Measurements from ENCODE around the gene MFN1. TPM values are rescaled to one million over a fixed set of nuclear protein-coding genes. Genes with fewer than 3 reads are reported as not detected.

The MFN1 gene
- total and polyA plus RNA-seq, 8 donors: 12.6 to 44.4 (median 33.1) TPM

DNA sequence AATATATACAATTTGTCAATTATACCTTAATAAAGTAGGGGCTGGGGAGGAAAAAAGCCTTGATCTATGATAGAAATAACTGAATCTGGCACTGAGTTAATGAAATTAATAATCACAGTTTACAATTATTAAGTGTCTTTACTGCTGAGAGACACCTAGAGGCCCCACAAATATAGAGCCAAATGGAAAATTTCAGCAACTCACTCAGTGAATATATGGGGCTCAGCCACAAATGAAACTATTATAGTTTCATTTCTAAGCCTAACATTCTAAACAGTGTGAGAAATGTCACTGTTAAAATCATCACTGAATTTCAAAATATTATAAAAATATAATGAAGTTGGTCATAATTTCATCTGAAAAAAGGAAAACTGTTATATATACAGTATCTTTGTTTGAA is 63.5 kb downstream of the MFN1 start:
- Histone ChIP-seq H3K4me3 (no peak overlapping the region), H3K9me3 (no peaks in the 10 kb centered on the region), H3K27me3 (no peaks in the 10 kb centered on the region), H3K36me3 (no peaks in the 10 kb centered on the region), H3K27ac (no peak overlapping the region), H3K4me1 (no peaks in the 10 kb centered on the region)
- no peak for DNase-seq
- FAIRE-seq: no peak
- TF ChIP-seq, protein P1, sequence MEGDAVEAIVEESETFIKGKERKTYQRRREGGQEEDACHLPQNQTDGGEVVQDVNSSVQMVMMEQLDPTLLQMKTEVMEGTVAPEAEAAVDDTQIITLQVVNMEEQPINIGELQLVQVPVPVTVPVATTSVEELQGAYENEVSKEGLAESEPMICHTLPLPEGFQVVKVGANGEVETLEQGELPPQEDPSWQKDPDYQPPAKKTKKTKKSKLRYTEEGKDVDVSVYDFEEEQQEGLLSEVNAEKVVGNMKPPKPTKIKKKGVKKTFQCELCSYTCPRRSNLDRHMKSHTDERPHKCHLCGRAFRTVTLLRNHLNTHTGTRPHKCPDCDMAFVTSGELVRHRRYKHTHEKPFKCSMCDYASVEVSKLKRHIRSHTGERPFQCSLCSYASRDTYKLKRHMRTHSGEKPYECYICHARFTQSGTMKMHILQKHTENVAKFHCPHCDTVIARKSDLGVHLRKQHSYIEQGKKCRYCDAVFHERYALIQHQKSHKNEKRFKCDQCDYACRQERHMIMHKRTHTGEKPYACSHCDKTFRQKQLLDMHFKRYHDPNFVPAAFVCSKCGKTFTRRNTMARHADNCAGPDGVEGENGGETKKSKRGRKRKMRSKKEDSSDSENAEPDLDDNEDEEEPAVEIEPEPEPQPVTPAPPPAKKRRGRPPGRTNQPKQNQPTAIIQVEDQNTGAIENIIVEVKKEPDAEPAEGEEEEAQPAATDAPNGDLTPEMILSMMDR (IDR thresholded peaks at IDR 0.05): no peak
- intact Hi-C loops (cut with DNase I): no loop called here
- ATAC-seq: no peak

DNA sequence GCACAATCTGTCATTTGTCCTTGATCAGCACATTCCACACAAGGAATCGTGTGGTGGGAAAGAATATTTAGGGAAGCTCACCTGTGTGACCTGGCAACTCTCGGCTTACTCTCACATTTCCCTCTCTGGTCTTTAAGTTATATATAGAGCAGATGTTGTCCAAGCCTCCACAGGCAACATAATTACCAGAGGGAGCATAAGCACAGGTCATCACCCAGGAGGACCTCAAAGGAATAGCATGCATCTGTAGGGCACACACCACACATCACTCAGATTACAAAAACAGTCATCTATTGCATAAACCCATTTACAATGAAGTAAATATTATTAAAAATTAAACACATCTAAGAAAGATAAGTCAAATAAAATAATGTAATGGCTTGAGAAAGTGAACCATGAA is 67.3 kb downstream of the MFN1 start:
- no peak for FAIRE-seq

DNA sequence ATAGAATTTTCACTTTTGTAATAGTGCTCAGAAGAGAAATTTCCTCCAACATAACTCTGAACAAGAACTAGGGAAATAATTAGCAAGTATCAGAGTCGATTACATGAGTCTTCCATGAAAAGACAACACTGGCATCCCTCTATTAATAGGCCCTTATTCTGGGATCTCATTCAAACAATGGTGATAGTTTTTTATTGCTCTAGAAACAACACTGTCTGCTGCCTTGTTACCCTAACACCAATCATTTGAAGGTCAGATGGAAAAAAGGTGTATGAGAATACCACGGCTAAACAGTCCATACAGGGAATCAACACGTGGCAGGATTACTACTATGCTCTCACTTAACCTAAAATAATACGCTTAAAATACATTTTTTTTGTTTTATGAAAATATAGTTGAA is 67.9 kb downstream of the MFN1 start:
- FAIRE-seq (no peak), ATAC-seq (no peak), DNase-seq (no peak)
- WGBS, 2 donors: 87 to 91% methylated on average over 4 of the region's 4 CpGs
- TF ChIP-seq, protein P1 (IDR thresholded peaks at IDR 0.05): no peak
- H3K27ac ChIP-seq: no peak overlapping the region
- H3K36me3 ChIP-seq: no peaks in the 10 kb centered on the region
- H3K27me3 ChIP-seq: no peaks in the 10 kb centered on the region
- H3K4me3 ChIP-seq: no peak overlapping the region
- no peaks in the 10 kb centered on the region for H3K4me1 ChIP-seq
- H3K9me3 ChIP-seq: no peaks in the 10 kb centered on the region
- intact Hi-C loops (cut with DNase I): no loop called here

More for the DNA sequence above, 67.3 kb downstream of the MFN1 start:
- Histone ChIP-seq H3K9me3 (no peaks in the 10 kb centered on the region), H3K4me3 (no peak overlapping the region), H3K36me3 (no peaks in the 10 kb centered on the region), H3K4me1 (no peaks in the 10 kb centered on the region), H3K27me3 (no peaks in the 10 kb centered on the region), H3K27ac (no peak overlapping the region)
- 60 to 70% methylated on average over 2 of the region's 2 CpGs for WGBS, 2 donors
- intact Hi-C loops (cut with DNase I): no loop called here
- DNase-seq (no peak), ATAC-seq (no peak)
- TF ChIP-seq, protein P1 (IDR thresholded peaks at IDR 0.05): no peak

DNA sequence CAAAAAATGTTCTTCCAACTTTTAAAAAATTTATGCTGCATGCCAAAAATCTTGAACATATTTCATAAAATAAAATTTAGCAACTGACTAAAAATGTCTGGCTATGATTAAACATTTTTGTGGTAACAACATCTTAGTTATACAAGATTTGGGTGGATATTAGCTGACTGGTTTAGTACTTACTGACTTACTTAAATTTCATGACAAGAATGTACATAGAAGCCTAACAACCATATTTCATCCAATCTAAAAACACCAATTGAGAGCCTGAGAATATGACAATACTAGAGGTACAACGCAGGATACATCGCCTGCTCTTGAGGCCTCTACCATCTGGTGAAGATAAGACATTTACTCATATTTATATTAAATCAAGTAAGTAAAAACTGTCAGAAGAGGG is 69.2 kb downstream of the MFN1 start:
- no peak overlapping the region for H3K4me3 ChIP-seq
- no peaks in the 10 kb centered on the region for H3K36me3 ChIP-seq
- no peaks in the 10 kb centered on the region for H3K27me3 ChIP-seq
- no peak for DNase-seq
- no peak for FAIRE-seq
- no peak for ATAC-seq
- no peak overlapping the region for H3K27ac ChIP-seq
- H3K9me3 ChIP-seq: no peaks in the 10 kb centered on the region
- no peaks in the 10 kb centered on the region for H3K4me1 ChIP-seq
- 94 to 97% methylated on average over 2 of the region's 2 CpGs for WGBS, 2 donors
- intact Hi-C loops (cut with DNase I): no loop called here
- TF ChIP-seq, protein P1 (IDR thresholded peaks at IDR 0.05): no peak

DNA sequence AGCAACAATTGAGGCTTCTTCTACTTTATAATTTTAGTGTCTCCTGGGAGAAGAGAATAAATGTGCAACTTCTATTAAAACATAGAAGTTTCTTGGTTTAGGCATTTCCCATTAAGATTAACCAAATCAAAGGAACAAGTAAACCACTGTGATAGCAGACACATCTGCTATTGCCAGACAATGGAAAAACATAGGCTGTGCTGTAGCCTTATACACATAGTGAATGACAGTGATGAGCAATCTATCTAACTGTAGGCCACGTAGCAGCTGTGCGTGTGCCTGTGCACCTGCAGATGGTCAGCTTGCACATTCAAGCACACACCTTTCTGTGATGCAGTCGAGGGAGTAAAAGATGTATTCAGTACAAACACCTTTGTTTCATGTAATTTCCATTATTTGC is 71.1 kb downstream of the MFN1 start:
- 75 to 77% methylated on average over 3 of the region's 3 CpGs for WGBS, 2 donors
- Histone ChIP-seq H3K4me1 (no peaks in the 10 kb centered on the region), H3K27ac (no peak overlapping the region), H3K4me3 (no peak overlapping the region), H3K9me3 (no peaks in the 10 kb centered on the region), H3K27me3 (no peaks in the 10 kb centered on the region), H3K36me3 (no peaks in the 10 kb centered on the region)
- FAIRE-seq (no peak), ATAC-seq (no peak), DNase-seq (no peak)
- TF ChIP-seq, protein P1 (IDR thresholded peaks at IDR 0.05): no peak
- intact Hi-C loops (cut with DNase I): no loop called here

Data from pancreas (tissue), 10 donors.